ENCODE data around the gene PDE4C. TPM values are rescaled to one million over a fixed set of nuclear protein-coding genes. Genes with fewer than 3 reads are reported as not detected.
A peak's percentile ranks its signal among the peaks of the same experiment; 100 is the strongest.

The PDE4C gene
- total RNA-seq, 3 donors from 2014 or later (not counting 1 experiment from before 2014, with no cell fraction given) = not detected

DNA sequence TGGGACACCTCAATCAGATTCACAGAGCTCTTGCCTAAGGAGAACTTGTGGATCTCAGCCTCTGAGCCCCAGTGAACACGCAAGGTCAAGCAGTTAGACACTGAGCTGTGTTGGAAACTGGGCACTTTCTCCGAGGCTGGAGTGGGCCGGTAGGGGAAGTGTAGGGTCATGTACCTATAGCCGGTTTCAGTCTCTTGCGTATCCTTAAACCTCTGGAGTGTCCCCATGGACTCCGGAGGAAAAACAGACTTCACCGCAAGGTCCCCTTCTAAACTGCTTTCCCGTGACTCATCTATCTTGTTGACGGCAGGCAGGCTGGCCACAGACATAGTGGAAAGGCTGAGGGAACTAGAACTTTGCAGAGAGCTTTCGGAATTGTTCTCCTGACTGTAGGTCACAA lies 36.7 kb upstream of the PDE4C start:
- no peaks in the 10 kb centered on the region for H3K9me3 Mint-ChIP-seq
- H3K4me1 ChIP-seq (ENCODE audit: control insufficient read depth, insufficient read depth, low read length) = no peaks in the 10 kb centered on the region
- peaks cover 29% of the 10 kb centered on the region for H3K36me3 ChIP-seq (ENCODE audit: control insufficient read depth, insufficient read depth, low read length)
- H3K27me3 Mint-ChIP-seq (ENCODE audit: low read depth in 2 of 2) = no peaks in the 10 kb centered on the region
- H3K4me3 Mint-ChIP-seq = no peak overlapping the region
- intact Hi-C loops (cut with micrococcal nuclease) = no loop called here
- H3K4me1 Mint-ChIP-seq = no peaks in the 10 kb centered on the region
- DNase-seq (peak in 1 of 2 donors; percentile 22), ATAC-seq (no peak)
- no peaks in the 10 kb centered on the region for H3K9me3 ChIP-seq (ENCODE audit: control insufficient read depth, insufficient read depth, low read length)
- TF ChIP-seq, protein P1, sequence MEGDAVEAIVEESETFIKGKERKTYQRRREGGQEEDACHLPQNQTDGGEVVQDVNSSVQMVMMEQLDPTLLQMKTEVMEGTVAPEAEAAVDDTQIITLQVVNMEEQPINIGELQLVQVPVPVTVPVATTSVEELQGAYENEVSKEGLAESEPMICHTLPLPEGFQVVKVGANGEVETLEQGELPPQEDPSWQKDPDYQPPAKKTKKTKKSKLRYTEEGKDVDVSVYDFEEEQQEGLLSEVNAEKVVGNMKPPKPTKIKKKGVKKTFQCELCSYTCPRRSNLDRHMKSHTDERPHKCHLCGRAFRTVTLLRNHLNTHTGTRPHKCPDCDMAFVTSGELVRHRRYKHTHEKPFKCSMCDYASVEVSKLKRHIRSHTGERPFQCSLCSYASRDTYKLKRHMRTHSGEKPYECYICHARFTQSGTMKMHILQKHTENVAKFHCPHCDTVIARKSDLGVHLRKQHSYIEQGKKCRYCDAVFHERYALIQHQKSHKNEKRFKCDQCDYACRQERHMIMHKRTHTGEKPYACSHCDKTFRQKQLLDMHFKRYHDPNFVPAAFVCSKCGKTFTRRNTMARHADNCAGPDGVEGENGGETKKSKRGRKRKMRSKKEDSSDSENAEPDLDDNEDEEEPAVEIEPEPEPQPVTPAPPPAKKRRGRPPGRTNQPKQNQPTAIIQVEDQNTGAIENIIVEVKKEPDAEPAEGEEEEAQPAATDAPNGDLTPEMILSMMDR (IDR thresholded peaks at IDR 0.05) = no peak
- H3K27me3 ChIP-seq (ENCODE audit: control insufficient read depth, insufficient read depth, low read length) = no peaks in the 10 kb centered on the region
- no peak overlapping the region for H3K27ac Mint-ChIP-seq
- H3K4me3 ChIP-seq (ENCODE audit: low read length) = no peak overlapping the region
- H3K36me3 Mint-ChIP-seq = no peaks in the 10 kb centered on the region
- WGBS (ENCODE audit: insufficient coverage) = 96% methylated on average over 10 of the region's 10 CpGs
- H3K27ac ChIP-seq (ENCODE audit: low read length) = no peak overlapping the region

DNA sequence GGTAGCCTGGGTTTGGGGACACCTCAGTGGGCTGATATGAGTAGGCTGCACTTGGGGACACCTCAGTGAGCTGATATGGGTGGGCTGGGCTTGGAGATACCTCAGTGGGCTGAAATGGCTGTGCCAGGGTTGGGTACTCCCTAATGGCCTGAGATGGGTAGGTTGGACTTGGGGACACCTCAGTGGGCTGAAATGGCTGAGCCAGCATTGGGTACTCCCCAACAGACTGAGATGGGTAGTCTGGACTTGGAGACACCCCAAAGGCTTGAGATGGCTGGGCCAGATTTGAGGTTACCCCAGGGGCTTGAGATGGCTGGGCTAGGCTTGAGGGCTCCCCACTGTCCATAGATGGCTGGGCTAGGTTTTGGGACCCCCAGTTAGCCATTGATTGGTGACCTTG lies 35.9 kb upstream of the PDE4C start:
- no peak overlapping the region for H3K4me3 Mint-ChIP-seq
- no peak overlapping the region for H3K27ac Mint-ChIP-seq
- no peaks in the 10 kb centered on the region for H3K27me3 Mint-ChIP-seq (ENCODE audit: low read depth in 2 of 2)
- Histone ChIP-seq H3K4me1 (ENCODE audit: control insufficient read depth, insufficient read depth, low read length) (no peaks in the 10 kb centered on the region), H3K27ac (ENCODE audit: low read length) (no peak overlapping the region), H3K4me3 (ENCODE audit: low read length) (no peak overlapping the region), H3K9me3 (ENCODE audit: control insufficient read depth, insufficient read depth, low read length) (no peaks in the 10 kb centered on the region), H3K27me3 (ENCODE audit: control insufficient read depth, insufficient read depth, low read length) (no peaks in the 10 kb centered on the region), H3K36me3 (ENCODE audit: control insufficient read depth, insufficient read depth, low read length) (peaks cover 26% of the 10 kb centered on the region)
- ATAC-seq (no peak), DNase-seq (peak in 1 of 2 donors; percentile 13)
- TF ChIP-seq, protein P1 (IDR thresholded peaks at IDR 0.05) = no peak
- H3K9me3 Mint-ChIP-seq = no peaks in the 10 kb centered on the region
- no peaks in the 10 kb centered on the region for H3K36me3 Mint-ChIP-seq
- H3K4me1 Mint-ChIP-seq = no peaks in the 10 kb centered on the region
- intact Hi-C loops (cut with micrococcal nuclease) = no loop called here

DNA sequence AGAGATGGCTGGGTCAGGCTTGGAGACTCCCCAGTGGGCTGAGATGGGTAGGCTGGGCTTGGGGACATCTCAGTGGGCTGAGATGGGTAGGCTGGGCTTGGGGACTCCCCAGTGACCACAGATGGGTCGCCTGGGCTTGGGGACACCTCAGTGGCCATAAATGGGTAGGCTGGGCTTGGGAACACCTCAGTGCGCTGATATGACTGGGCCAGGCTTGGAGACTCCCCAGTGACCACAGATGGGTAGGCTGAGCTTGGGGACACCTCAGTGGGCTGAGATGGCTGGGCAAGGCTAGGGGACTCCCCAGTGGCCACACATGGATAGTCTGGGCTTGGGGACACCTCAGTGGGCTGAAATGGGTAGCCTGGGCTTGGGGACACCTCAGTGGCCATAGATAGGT lies 35.2 kb upstream of the PDE4C start:
- H3K4me3 Mint-ChIP-seq = no peak overlapping the region
- 88% methylated on average over 2 of the region's 2 CpGs for WGBS (ENCODE audit: insufficient coverage)
- Histone ChIP-seq H3K36me3 (ENCODE audit: control insufficient read depth, insufficient read depth, low read length) (peaks cover 20% of the 10 kb centered on the region), H3K4me3 (ENCODE audit: low read length) (no peak overlapping the region), H3K27me3 (ENCODE audit: control insufficient read depth, insufficient read depth, low read length) (no peaks in the 10 kb centered on the region), H3K4me1 (ENCODE audit: control insufficient read depth, insufficient read depth, low read length) (no peaks in the 10 kb centered on the region), H3K27ac (ENCODE audit: low read length) (no peak overlapping the region), H3K9me3 (ENCODE audit: control insufficient read depth, insufficient read depth, low read length) (no peaks in the 10 kb centered on the region)
- DNase-seq (no peak), ATAC-seq (no peak)
- no peak overlapping the region for H3K27ac Mint-ChIP-seq
- no peaks in the 10 kb centered on the region for H3K36me3 Mint-ChIP-seq
- no peaks in the 10 kb centered on the region for H3K9me3 Mint-ChIP-seq
- TF ChIP-seq, protein P1 (IDR thresholded peaks at IDR 0.05) = no peak
- H3K4me1 Mint-ChIP-seq = no peaks in the 10 kb centered on the region
- H3K27me3 Mint-ChIP-seq (ENCODE audit: low read depth in 2 of 2) = no peaks in the 10 kb centered on the region
- intact Hi-C loops (cut with micrococcal nuclease) = no loop called here

DNA sequence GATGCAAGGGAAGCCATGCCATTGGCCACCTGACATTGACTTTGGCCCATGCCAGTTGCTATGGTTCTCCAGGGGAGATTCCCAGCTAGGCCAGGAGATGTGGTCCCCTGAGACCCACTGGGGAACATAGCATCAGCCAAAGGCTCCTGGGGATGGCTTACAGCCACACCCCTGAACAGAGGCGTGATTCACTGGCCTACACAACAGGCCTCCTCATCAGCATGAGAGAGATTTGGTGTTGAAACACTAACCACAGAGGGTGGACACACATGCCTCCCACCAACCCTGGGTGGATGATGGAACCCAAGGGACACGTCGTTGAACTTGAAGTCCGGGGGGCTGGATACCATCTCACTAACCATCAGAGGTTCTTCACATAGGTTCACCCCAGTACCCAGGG lies 33.7 kb upstream of the PDE4C start:
- DNase-seq = peak in 1 of 2 donors; percentile 17

More for the DNA sequence above, 33.7 kb upstream of the PDE4C start:
- intact Hi-C loops (cut with micrococcal nuclease) = no loop called here
- Mint-ChIP-seq H3K9me3 (no peaks in the 10 kb centered on the region), H3K4me3 (no peak overlapping the region), H3K4me1 (no peaks in the 10 kb centered on the region), H3K27me3 (ENCODE audit: low read depth in 2 of 2) (peaks cover 0 to 2% of the 10 kb centered on the region in 2 donors), H3K36me3 (no peaks in the 10 kb centered on the region), H3K27ac (no peak overlapping the region)
- H3K4me3 ChIP-seq (ENCODE audit: low read length) = no peak overlapping the region
- no peaks in the 10 kb centered on the region for H3K27me3 ChIP-seq (ENCODE audit: control insufficient read depth, insufficient read depth, low read length)
- ATAC-seq = no peak
- H3K4me1 ChIP-seq (ENCODE audit: control insufficient read depth, insufficient read depth, low read length) = no peaks in the 10 kb centered on the region
- TF ChIP-seq, protein P1 (IDR thresholded peaks at IDR 0.05) = no peak
- 86% methylated on average over 4 of the region's 4 CpGs for WGBS (ENCODE audit: insufficient coverage)
- no peaks in the 10 kb centered on the region for H3K9me3 ChIP-seq (ENCODE audit: control insufficient read depth, insufficient read depth, low read length)
- no peak overlapping the region for H3K27ac ChIP-seq (ENCODE audit: low read length)
- H3K36me3 ChIP-seq (ENCODE audit: control insufficient read depth, insufficient read depth, low read length) = peaks cover 6% of the 10 kb centered on the region
